Measurements from ENCODE around the gene PTDSS2. TPM values are rescaled to one million over a fixed set of nuclear protein-coding genes. Genes with fewer than 3 reads are reported as not detected.

The PTDSS2 gene
- total and polyA plus RNA-seq, 9 of the 15 experiments (the other 6 are each of a cell fraction or from before 2014, with no cell fraction given): 0.45 to 53.9 (median 17.2) TPM

DNA sequence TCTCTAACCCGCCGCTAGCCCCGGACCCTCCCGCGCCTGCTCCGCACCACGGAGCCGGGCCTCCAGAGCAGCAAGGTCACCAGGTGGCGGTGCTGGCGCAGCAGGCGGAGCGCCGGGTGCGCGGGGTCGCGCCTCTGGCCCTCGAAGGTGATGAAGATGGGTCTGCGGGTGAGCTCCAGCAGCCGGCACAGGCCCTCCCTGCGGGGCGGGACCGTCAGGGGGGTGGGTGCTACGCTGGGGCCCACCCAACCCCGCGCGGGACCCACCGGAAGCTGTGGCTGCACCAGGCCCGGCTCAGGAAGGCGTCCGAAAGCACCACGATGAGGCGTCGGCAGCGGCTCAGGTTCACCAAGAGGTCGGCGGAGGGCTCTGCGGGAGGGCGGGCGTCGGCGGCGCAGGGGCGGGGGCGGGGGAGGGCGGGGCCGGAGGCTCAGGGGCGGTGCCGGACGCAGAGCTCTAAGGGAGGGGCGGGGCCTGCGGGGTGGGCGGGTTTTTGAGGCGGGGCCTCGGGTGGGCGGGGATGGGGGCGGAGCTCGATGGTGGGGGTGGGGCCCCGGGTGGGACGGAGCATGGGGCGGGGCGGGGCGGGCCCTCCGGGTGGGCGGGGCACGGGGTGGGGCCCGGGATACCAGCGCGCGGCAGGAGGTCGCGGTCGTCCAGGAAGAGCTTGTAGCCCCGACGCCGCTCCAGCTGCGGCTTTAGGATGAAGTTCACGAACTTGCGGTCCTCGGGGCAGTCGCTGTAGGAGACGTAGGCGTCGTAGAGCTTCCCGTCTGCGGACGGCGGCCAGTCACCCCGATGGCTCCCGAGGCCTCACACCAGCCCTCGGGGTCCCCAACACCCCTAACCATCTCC lies 43.1 kb upstream of the PTDSS2 start:
- peak; percentile 89 for ATAC-seq
- CTCF ChIA-PET (ENCODE audit: low intra/inter-chr PET ratio): interaction anchor here (0.9 to 1.0 kb wide), 2 partner anchors 111 kb away, joined by 3 to 6 read pairs; no protein-coding TSS in a partner anchor
- H3K4me3 ChIP-seq: peak overlapping the region; percentile 52
- H2AFZ ChIP-seq (ENCODE audit: low read depth, low read length): peak overlapping the region; percentile 82
- no peaks in the 10 kb centered on the region for H3K27me3 ChIP-seq (ENCODE audit: control insufficient read depth in 2 of 2, insufficient read depth in 2 of 2, low read length in 2 of 2)
- WGBS (ENCODE audit: insufficient coverage, low coverage, missing lambda C conversion rate): 3% methylated on average over 37 of the region's 91 CpGs
- H4K20me1 ChIP-seq (replicated peaks; ENCODE audit: control insufficient read depth, insufficient read depth, low read length): no peaks in the 10 kb centered on the region
- H3K9me1 ChIP-seq (ENCODE audit: control insufficient read depth, insufficient read depth, low read length): no peaks in the 10 kb centered on the region
- H3K27ac ChIP-seq (ENCODE audit: extremely low read depth, low read depth, low read length): peak overlapping the region; percentile 87
- H3K36me3 ChIP-seq (ENCODE audit: control insufficient read depth, insufficient read depth, low read length): peaks cover 31% of the 10 kb centered on the region; the same call in 1 of the 3 replicates
- in situ Hi-C loops (cut with MboI): no loop called here
- peaks cover 6 to 60% of the 10 kb centered on the region in 2 experiments; a peak in 3 of 5 replicates for H3K4me1 ChIP-seq (replicated peaks in 1 of 2; ENCODE audit: control insufficient read depth in 2 of 2, insufficient read depth in 2 of 2, low read length in 2 of 2)
- DNase-seq (ENCODE audit: extremely low read depth in 1 of 4, low spot score in 3 of 4): peak; percentile 94 to 97 (median 95)
- H3K4me2 ChIP-seq (ENCODE audit: insufficient read depth, low read length): peak overlapping the region; percentile 63
- POLR2A ChIA-PET: interaction anchor here (0.7 to 1.2 kb wide), 5 partner anchors 9 to 43 kb away, joined by 3 to 4 read pairs (median 3); partner anchors contain the start of genes PKP3 and PTDSS2
- H3K79me2 ChIP-seq (ENCODE audit: control insufficient read depth, insufficient read depth, low read length): peaks cover 11% of the 10 kb centered on the region; the same call in 2 of the 3 replicates
- peak; percentile 74 for FAIRE-seq
- BruUV-seq (replicated peaks): no TSS peak
- peak overlapping the region; percentile 69 to 92; a peak in 3 of 4 replicates for H3K9ac ChIP-seq (ENCODE audit: insufficient read depth in 1 of 2, low read depth in 2 of 2, low read length in 2 of 2)
- intact Hi-C loops (cut with micrococcal nuclease): loop anchor here (2.0 kb wide), 1 partner anchor 42 kb away; no protein-coding TSS in a partner anchor
- H3K9me3 ChIP-seq (replicated peaks; ENCODE audit: control insufficient read depth, insufficient read depth, low read depth, low read length): no peaks in the 10 kb centered on the region
- TF ChIP-seq ZNF384 (IDR thresholded peaks at IDR 0.05; ENCODE audit: low read depth, low read length) (no peak), RAD21 (CRISPR knock-in tag; conservative IDR thresholded peaks at IDR 0.05 in 1 of 2, IDR thresholded peaks at IDR 0.05 in 1 of 2) (peak; percentile 53 to 56), ZNF589 (CRISPR knock-in tag; IDR thresholded peaks at IDR 0.05; ENCODE audit: low read depth) (no peak), STAT5A (IDR thresholded peaks at IDR 0.05; ENCODE audit: borderline replicate concordance, low read length) (no peak), SMAD4 (CRISPR knock-in tag; conservative IDR thresholded peaks at IDR 0.05) (peak; percentile 78), SRSF9 (IDR thresholded peaks at IDR 0.05; ENCODE audit: borderline replicate concordance, low read depth, low read length) (no peak)
- TF ChIP-seq, protein P1, sequence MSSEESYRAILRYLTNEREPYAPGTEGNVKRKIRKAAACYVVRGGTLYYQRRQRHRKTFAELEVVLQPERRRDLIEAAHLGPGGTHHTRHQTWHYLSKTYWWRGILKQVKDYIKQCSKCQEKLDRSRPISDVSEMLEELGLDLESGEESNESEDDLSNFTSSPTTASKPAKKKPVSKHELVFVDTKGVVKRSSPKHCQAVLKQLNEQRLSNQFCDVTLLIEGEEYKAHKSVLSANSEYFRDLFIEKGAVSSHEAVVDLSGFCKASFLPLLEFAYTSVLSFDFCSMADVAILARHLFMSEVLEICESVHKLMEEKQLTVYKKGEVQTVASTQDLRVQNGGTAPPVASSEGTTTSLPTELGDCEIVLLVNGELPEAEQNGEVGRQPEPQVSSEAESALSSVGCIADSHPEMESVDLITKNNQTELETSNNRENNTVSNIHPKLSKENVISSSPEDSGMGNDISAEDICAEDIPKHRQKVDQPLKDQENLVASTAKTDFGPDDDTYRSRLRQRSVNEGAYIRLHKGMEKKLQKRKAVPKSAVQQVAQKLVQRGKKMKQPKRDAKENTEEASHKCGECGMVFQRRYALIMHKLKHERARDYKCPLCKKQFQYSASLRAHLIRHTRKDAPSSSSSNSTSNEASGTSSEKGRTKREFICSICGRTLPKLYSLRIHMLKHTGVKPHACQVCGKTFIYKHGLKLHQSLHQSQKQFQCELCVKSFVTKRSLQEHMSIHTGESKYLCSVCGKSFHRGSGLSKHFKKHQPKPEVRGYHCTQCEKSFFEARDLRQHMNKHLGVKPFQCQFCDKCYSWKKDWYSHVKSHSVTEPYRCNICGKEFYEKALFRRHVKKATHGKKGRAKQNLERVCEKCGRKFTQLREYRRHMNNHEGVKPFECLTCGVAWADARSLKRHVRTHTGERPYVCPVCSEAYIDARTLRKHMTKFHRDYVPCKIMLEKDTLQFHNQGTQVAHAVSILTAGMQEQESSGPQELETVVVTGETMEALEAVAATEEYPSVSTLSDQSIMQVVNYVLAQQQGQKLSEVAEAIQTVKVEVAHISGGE (CRISPR knock-in tag; IDR thresholded peaks at IDR 0.05): peak in 1 of 3 experiments; percentile 73; a peak in 2 of 6 replicates
- TF ChIP-seq, protein P2, sequence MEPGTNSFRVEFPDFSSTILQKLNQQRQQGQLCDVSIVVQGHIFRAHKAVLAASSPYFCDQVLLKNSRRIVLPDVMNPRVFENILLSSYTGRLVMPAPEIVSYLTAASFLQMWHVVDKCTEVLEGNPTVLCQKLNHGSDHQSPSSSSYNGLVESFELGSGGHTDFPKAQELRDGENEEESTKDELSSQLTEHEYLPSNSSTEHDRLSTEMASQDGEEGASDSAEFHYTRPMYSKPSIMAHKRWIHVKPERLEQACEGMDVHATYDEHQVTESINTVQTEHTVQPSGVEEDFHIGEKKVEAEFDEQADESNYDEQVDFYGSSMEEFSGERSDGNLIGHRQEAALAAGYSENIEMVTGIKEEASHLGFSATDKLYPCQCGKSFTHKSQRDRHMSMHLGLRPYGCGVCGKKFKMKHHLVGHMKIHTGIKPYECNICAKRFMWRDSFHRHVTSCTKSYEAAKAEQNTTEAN (CRISPR knock-in tag; IDR thresholded peaks at IDR 0.05): peak; percentile 37; the same call in 1 of the 2 replicates
- TF ChIP-seq, protein P3, sequence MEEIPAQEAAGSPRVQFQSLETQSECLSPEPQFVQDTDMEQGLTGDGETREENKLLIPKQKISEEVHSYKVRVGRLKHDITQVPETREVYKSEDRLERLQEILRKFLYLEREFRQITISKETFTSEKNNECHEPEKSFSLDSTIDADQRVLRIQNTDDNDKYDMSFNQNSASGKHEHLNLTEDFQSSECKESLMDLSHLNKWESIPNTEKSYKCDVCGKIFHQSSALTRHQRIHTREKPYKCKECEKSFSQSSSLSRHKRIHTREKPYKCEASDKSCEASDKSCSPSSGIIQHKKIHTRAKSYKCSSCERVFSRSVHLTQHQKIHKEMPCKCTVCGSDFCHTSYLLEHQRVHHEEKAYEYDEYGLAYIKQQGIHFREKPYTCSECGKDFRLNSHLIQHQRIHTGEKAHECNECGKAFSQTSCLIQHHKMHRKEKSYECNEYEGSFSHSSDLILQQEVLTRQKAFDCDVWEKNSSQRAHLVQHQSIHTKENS (CRISPR knock-in tag; IDR thresholded peaks at IDR 0.05): no peak
